GM12878 (cell line): Measurements from ENCODE around the gene AP4B1. TPM values are rescaled to one million over a fixed set of nuclear protein-coding genes. Genes with fewer than 3 reads are reported as not detected.

Experiments used
- ATAC-seq: fragments of 200-7000 bp; cut with Tn5 transposase; 3 replicates; pipeline ENCODE4 v1.9.1; 2020; ENCODE audit warnings: mild to moderate bottlenecking, moderate library complexity
- BruUV-seq: library from RNA; stranded (reverse); fragments of 400-500 nt; replicated peaks from 2 replicates; lab custom pipeline; 2021; lab: Mats Ljungman, UMichigan
- CTCF ChIA-PET: fragments of 300-600 bp; sonication (Branson Sonifier 250); formaldehyde crosslinking; extraction: SDS; loops from one replicate; lab custom pipeline; 2021; ENCODE audit warnings: inconsistent platforms; lab: Yijun Ruan, JAX
- POLR2A ChIA-PET: fragments of 350-600 bp; formaldehyde crosslinking; extraction: SDS; loops from one replicate; lab custom pipeline; 2021; ENCODE audit warnings: inconsistent platforms; lab: Charles Lee
- RAD21 ChIA-PET: fragments of 300-600 bp; sonication (Branson Sonifier 250); formaldehyde crosslinking; loops from one replicate; lab custom pipeline; 2023; ENCODE audit warnings: antibody characterized with exemption; ENCODE audit not compliant: unreplicated experiment; lab: Charles Lee
- SMC1A ChIA-PET: fragments of 300-600 bp; sonication (Branson Sonifier 250); formaldehyde crosslinking; loops from one replicate; lab custom pipeline; 2023; ENCODE audit not compliant: unreplicated experiment, uncharacterized antibody; lab: Charles Lee
- DNase-seq: peaks from one replicate; pipeline ENCODE4 v3.0.0-alpha.2; 2011; ENCODE audit warnings: low read depth, low spot score
- FAIRE-seq: peaks from 3 replicates; lab custom pipeline; 2011; peaks lifted over from hg19 to GRCh38; lab: Jason Lieb, UNC
- H2AFZ ChIP-seq: 2 replicates; pipeline ENCODE4 v1.6.0; 2011; ENCODE audit warnings: low read depth, low read length, control low read depth; ENCODE audit not compliant: control insufficient read depth
- H3K27ac ChIP-seq: 2 replicates; pipeline ENCODE4 v1.5.1; 2011; ENCODE audit warnings: control low read depth; ENCODE audit not compliant: control insufficient read depth, insufficient read depth
- H3K27me3 ChIP-seq, 2 experiments: replicated peaks in 1 of 2; 2 replicates each; pipeline versions ENCODE4 v1.6.0 to v1.6.1; 2011; ENCODE audit warnings: low read length in 1 of 2; ENCODE audit not compliant: control insufficient read depth in 2 of 2, insufficient read depth in 2 of 2
- H3K36me3 ChIP-seq, 2 experiments: 2 replicates each; pipeline ENCODE4 v1.5.1; 2011; ENCODE audit warnings: low read length in 1 of 2; ENCODE audit not compliant: control insufficient read depth in 2 of 2, insufficient read depth in 2 of 2
- H3K4me1 ChIP-seq: 2 replicates; pipeline ENCODE4 v1.6.1; 2011; ENCODE audit warnings: mild to moderate bottlenecking, low read length, moderate library complexity, mixed read lengths; ENCODE audit not compliant: control insufficient read depth, insufficient read depth
- H3K4me2 ChIP-seq: 2 replicates; pipeline ENCODE4 v1.6.0; 2011; ENCODE audit warnings: control low read depth; ENCODE audit not compliant: control insufficient read depth, insufficient read depth
- H3K4me3 ChIP-seq: fragments of 200-600 bp; sonication (generic); 2 replicates; pipeline ENCODE4 v1.5.1; 2016
- H3K79me2 ChIP-seq: 2 replicates; pipeline ENCODE4 v1.6.0; 2011; ENCODE audit warnings: low read length; ENCODE audit not compliant: control insufficient read depth, insufficient read depth
- H3K9ac ChIP-seq: 2 replicates; pipeline ENCODE4 v1.8.0; 2011; ENCODE audit warnings: low read length, control low read depth, mixed read lengths; ENCODE audit not compliant: control insufficient read depth, insufficient read depth
- H3K9me3 ChIP-seq: replicated peaks from 3 replicates; pipeline ENCODE4 v1.5.1; 2011; ENCODE audit warnings: mild to moderate bottlenecking, low read length; ENCODE audit not compliant: control insufficient read depth, insufficient read depth
- H4K20me1 ChIP-seq: 2 replicates; pipeline ENCODE4 v1.6.0; 2011; ENCODE audit not compliant: control insufficient read depth, insufficient read depth
- ATF7 ChIP-seq: fragments of 450-650 bp; IDR thresholded peaks from 2 replicates; pipeline ENCODE4 v1.6.1; 2016; ENCODE audit warnings: low read depth, mild to moderate bottlenecking
- BCL3 ChIP-seq: IDR thresholded peaks from 2 replicates; pipeline ENCODE4 v1.6.1; 2011; ENCODE audit warnings: borderline replicate concordance, low read depth, mild to moderate bottlenecking, moderate library complexity, low read length; ENCODE audit not compliant: insufficient read depth, poor library complexity, severe bottlenecking
- E4F1 ChIP-seq: fragments of 450-650 bp; IDR thresholded peaks from 2 replicates; pipeline ENCODE4 v1.6.1; 2018; ENCODE audit warnings: borderline replicate concordance, mild to moderate bottlenecking; ENCODE audit not compliant: partially characterized antibody
- KDM1A ChIP-seq: fragments of 200-600 bp; sonication (generic); IDR thresholded peaks from 2 replicates; pipeline ENCODE4 v1.6.1; 2016; ENCODE audit warnings: borderline replicate concordance
- NR2F1 ChIP-seq: fragments of 450-650 bp; conservative IDR thresholded peaks from 2 replicates; pipeline ENCODE4 v1.6.1; 2017; ENCODE audit warnings: mild to moderate bottlenecking
- TAF1 ChIP-seq: IDR thresholded peaks from 2 replicates; pipeline ENCODE4 v1.6.1; 2011; ENCODE audit warnings: mild to moderate bottlenecking, low read depth, low read length, borderline replicate concordance
- USF1 ChIP-seq: IDR thresholded peaks from 2 replicates; pipeline ENCODE4 v1.6.1; 2011; ENCODE audit warnings: borderline replicate concordance, low read depth, mild to moderate bottlenecking, moderate library complexity, mixed read lengths, low read length; ENCODE audit not compliant: insufficient read depth; ENCODE audit errors: extremely low read length
- YBX1 ChIP-seq: fragments of 450-650 bp; IDR thresholded peaks from 2 replicates; pipeline ENCODE4 v1.6.1; 2016; ENCODE audit warnings: antibody characterized with exemption
- WGBS: methylation state at CpG from one replicate; pipeline ENCODE4 v1.1.6; 2016; ENCODE audit warnings: low lambda C conversion rate; ENCODE audit not compliant: insufficient replicate concordance, insufficient coverage; ENCODE audit errors: missing lambda C conversion rate; 5-methylcytosine and 5-hydroxymethylcytosine counted together
- in situ Hi-C: fragments of 300-500 bp; cut with MboI; formaldehyde crosslinking; loops from 9 replicates; pipeline ENCODE4 v1.14.3; 2018; ENCODE audit warnings: mixed read lengths
- intact Hi-C: fragments of 100-400 bp; cut with micrococcal nuclease; formaldehyde crosslinking; loops from one replicate; pipeline ENCODE4 v1.14.2; 2022; ENCODE audit not compliant: unreplicated experiment
- polyA plus RNA-seq, 11 experiments: library from polyadenylated mRNA; depleted of rRNA in 4 of 11; unstranded in 6 of 11; stranded (reverse) in 5 of 11; fragments of >200 nt; fragmentation: Nextera tagmentation in 4 of 11; fragmentation: Illumina TruSeq in 1 of 11; extraction: Ambion mirVana in 4 of 11; extraction: Trizol in 1 of 11; gene quantifications; 1 replicate in 1 of 11; 2 replicates in 10 of 11; pipeline versions ENCODE4 v1.2.1 to v1.2.3, GENCODE V29; 2011 to 2016; ENCODE audit warnings: inconsistent platforms in 2 of 11, missing spikeins in 2 of 11, low read depth in 1 of 11
- total RNA-seq, 4 experiments: library from RNA; depleted of rRNA in 3 of 4; stranded (reverse); fragments of >200 nt in 3 of 4; fragmentation: Illumina TruSeq in 1 of 4; extraction: Trizol in 1 of 4; gene quantifications; 2 replicates each; pipeline versions ENCODE4 v1.2.1 to v1.2.3, GENCODE V29; 2013 to 2021

The AP4B1 gene
- total and polyA plus RNA-seq, 10 of the 15 experiments (the other 5 are each of a cell fraction or from before 2014, with no cell fraction given) = 27.2 to 61.0 (median 33.0) TPM

GRCh38 chr1:113950908-113951307 lies 46.3 kb upstream of the AP4B1 start:
- H3K79me2 ChIP-seq = peaks cover 29% of the 10 kb centered on the region
- TF ChIP-seq ATF7 (peak; percentile 87), BCL3 (no peak), E4F1 (no peak), KDM1A (no peak), YBX1 (no peak), USF1 (no peak), TAF1 (no peak), NR2F1 (no peak)
- POLR2A ChIA-PET = no interaction called here
- no peak for DNase-seq
- ATAC-seq = no peak
- RAD21 ChIA-PET = no interaction called here
- H3K4me1 ChIP-seq = peaks cover 22% of the 10 kb centered on the region
- 100% methylated on average over 1 of the region's 1 CpG for WGBS
- in situ Hi-C loops = no loop called here
- H3K27me3 ChIP-seq = no peaks in the 10 kb centered on the region
- no peak overlapping the region for H3K9ac ChIP-seq
- H3K4me2 ChIP-seq = no peak overlapping the region
- H3K27ac ChIP-seq = no peak overlapping the region
- BruUV-seq = no TSS peak
- no peaks in the 10 kb centered on the region; the same call in 1 of the 2 replicates for H4K20me1 ChIP-seq
- CTCF ChIA-PET = interaction anchor here (1.6 to 1.9 kb wide), 2 partner anchors 115 to 117 kb away, joined by 4 to 9 read pairs; no protein-coding TSS in a partner anchor
- intact Hi-C loops = no loop called here
- H3K4me3 ChIP-seq = no peak overlapping the region
- H2AFZ ChIP-seq = no peak overlapping the region
- SMC1A ChIA-PET = interaction anchor here (0.8 to 6.4 kb wide), 4 partner anchors 8 to 116 kb away, joined by 3 to 99 read pairs (median 6); no protein-coding TSS in a partner anchor
- no peaks in the 10 kb centered on the region for H3K9me3 ChIP-seq
- peaks cover 1 to 6% of the 10 kb centered on the region in 2 experiments for H3K36me3 ChIP-seq
- FAIRE-seq = no peak
